ENCODE data around the gene SYT14. TPM values are rescaled to one million over a fixed set of nuclear protein-coding genes. Genes with fewer than 3 reads are reported as not detected.

SYT14 gene
- polyA plus RNA-seq, 1 experiment, result 1.5 TPM

- H3K4me3 ChIP-seq (ENCODE audit: low read depth, low read length), result no peak overlapping the region
- POLR2A ChIA-PET, result no interaction called here
- DNase-seq (ENCODE audit: low read depth), result no peak
- no peaks in the 10 kb centered on the region for H3K27me3 ChIP-seq (ENCODE audit: control insufficient read depth, insufficient read depth, low read length)
- no peak for TF ChIP-seq CTCF (IDR thresholded peaks at IDR 0.05; ENCODE audit: insufficient read depth, low read depth, low read length)
- no peaks in the 10 kb centered on the region for H3K36me3 ChIP-seq (ENCODE audit: control insufficient read depth, insufficient read depth, low read length)
- CTCF ChIA-PET, result no interaction called here
Measured at GRCh38 chr1:209999005-209999404, 61.0 kb downstream of the SYT14 start.

- CTCF ChIA-PET, result no interaction called here
- no peak for TF ChIP-seq CTCF (IDR thresholded peaks at IDR 0.05; ENCODE audit: insufficient read depth, low read depth, low read length)
- no peak overlapping the region for H3K4me3 ChIP-seq (ENCODE audit: low read depth, low read length)
- DNase-seq (ENCODE audit: low read depth), result no peak
- POLR2A ChIA-PET, result no interaction called here
- H3K27me3 ChIP-seq (ENCODE audit: control insufficient read depth, insufficient read depth, low read length), result no peaks in the 10 kb centered on the region
- H3K36me3 ChIP-seq (ENCODE audit: control insufficient read depth, insufficient read depth, low read length), result no peaks in the 10 kb centered on the region
Measured at GRCh38 chr1:210001751-210002150, 63.7 kb downstream of the SYT14 start.

GRCh38 chr1:210003501-210003900, 65.5 kb downstream of the SYT14 start:
- TF ChIP-seq CTCF (IDR thresholded peaks at IDR 0.05; ENCODE audit: insufficient read depth, low read depth, low read length), result no peak
- ChIA-PET CTCF (no interaction called here), POLR2A (no interaction called here)
- H3K27me3 ChIP-seq (ENCODE audit: control insufficient read depth, insufficient read depth, low read length), result no peaks in the 10 kb centered on the region
- no peak overlapping the region for H3K4me3 ChIP-seq (ENCODE audit: low read depth, low read length)
- no peaks in the 10 kb centered on the region for H3K36me3 ChIP-seq (ENCODE audit: control insufficient read depth, insufficient read depth, low read length)
- DNase-seq (ENCODE audit: low read depth), result no peak

GRCh38 chr1:210010161-210010560, 72.1 kb downstream of the SYT14 start:
- H3K27me3 ChIP-seq (ENCODE audit: control insufficient read depth, insufficient read depth, low read length), result no peaks in the 10 kb centered on the region
- H3K4me3 ChIP-seq (ENCODE audit: low read depth, low read length), result no peak overlapping the region
- no peak for DNase-seq (ENCODE audit: low read depth)
- no peaks in the 10 kb centered on the region for H3K36me3 ChIP-seq (ENCODE audit: control insufficient read depth, insufficient read depth, low read length)
- ChIA-PET POLR2A (no interaction called here), CTCF (no interaction called here)
- no peak for TF ChIP-seq CTCF (IDR thresholded peaks at IDR 0.05; ENCODE audit: insufficient read depth, low read depth, low read length)

- no peaks in the 10 kb centered on the region for H3K27me3 ChIP-seq (ENCODE audit: control insufficient read depth, insufficient read depth, low read length)
- H3K4me3 ChIP-seq (ENCODE audit: low read depth, low read length), result no peak overlapping the region
- CTCF ChIA-PET, result no interaction called here
- no peak for TF ChIP-seq CTCF (IDR thresholded peaks at IDR 0.05; ENCODE audit: insufficient read depth, low read depth, low read length)
- no peaks in the 10 kb centered on the region for H3K36me3 ChIP-seq (ENCODE audit: control insufficient read depth, insufficient read depth, low read length)
- DNase-seq (ENCODE audit: low read depth), result no peak
- POLR2A ChIA-PET, result no interaction called here
Measured at GRCh38 chr1:210021145-210021860, 83.3 kb downstream of the SYT14 start.
